ENCODE data around the gene NOP16.

NOP16 gene

GRCh38 chr5:176341325-176342157 is 46.9 kb downstream of the NOP16 start:
- Histone ChIP-seq H3K9ac (ENCODE audit: low read depth, low read length) (no peak overlapping the region), H3K9me3 (ENCODE audit: control insufficient read depth, insufficient read depth, low read length) (no peaks in the 10 kb centered on the region), H3K4me1 (ENCODE audit: control insufficient read depth, insufficient read depth, low read length) (no peaks in the 10 kb centered on the region), H3K4me3 (ENCODE audit: low read depth, low read length) (no peak overlapping the region), H3K27me3 (ENCODE audit: control insufficient read depth, insufficient read depth, low read length) (no peaks in the 10 kb centered on the region), H3K36me3 (ENCODE audit: control insufficient read depth, insufficient read depth, low read length) (no peaks in the 10 kb centered on the region)

- Histone ChIP-seq H3K27me3 (ENCODE audit: control insufficient read depth, insufficient read depth, low read length) (no peaks in the 10 kb centered on the region), H3K4me3 (ENCODE audit: low read depth, low read length) (no peak overlapping the region), H3K9ac (ENCODE audit: low read depth, low read length) (no peak overlapping the region), H3K4me1 (ENCODE audit: control insufficient read depth, insufficient read depth, low read length) (no peaks in the 10 kb centered on the region), H3K36me3 (ENCODE audit: control insufficient read depth, insufficient read depth, low read length) (no peaks in the 10 kb centered on the region), H3K9me3 (ENCODE audit: control insufficient read depth, insufficient read depth, low read length) (no peaks in the 10 kb centered on the region)
Observed at GRCh38 chr5:176339304-176339703, 49.1 kb downstream of the NOP16 start.

GRCh38 chr5:176337913-176338312 is 50.5 kb downstream of the NOP16 start:
- H3K4me3 ChIP-seq (ENCODE audit: low read depth, low read length) = no peak overlapping the region
- H3K9ac ChIP-seq (ENCODE audit: low read depth, low read length) = no peak overlapping the region
- no peaks in the 10 kb centered on the region for H3K36me3 ChIP-seq (ENCODE audit: control insufficient read depth, insufficient read depth, low read length)
- H3K9me3 ChIP-seq (ENCODE audit: control insufficient read depth, insufficient read depth, low read length) = no peaks in the 10 kb centered on the region
- H3K27me3 ChIP-seq (ENCODE audit: control insufficient read depth, insufficient read depth, low read length) = no peaks in the 10 kb centered on the region
- no peaks in the 10 kb centered on the region for H3K4me1 ChIP-seq (ENCODE audit: control insufficient read depth, insufficient read depth, low read length)

DNA sequence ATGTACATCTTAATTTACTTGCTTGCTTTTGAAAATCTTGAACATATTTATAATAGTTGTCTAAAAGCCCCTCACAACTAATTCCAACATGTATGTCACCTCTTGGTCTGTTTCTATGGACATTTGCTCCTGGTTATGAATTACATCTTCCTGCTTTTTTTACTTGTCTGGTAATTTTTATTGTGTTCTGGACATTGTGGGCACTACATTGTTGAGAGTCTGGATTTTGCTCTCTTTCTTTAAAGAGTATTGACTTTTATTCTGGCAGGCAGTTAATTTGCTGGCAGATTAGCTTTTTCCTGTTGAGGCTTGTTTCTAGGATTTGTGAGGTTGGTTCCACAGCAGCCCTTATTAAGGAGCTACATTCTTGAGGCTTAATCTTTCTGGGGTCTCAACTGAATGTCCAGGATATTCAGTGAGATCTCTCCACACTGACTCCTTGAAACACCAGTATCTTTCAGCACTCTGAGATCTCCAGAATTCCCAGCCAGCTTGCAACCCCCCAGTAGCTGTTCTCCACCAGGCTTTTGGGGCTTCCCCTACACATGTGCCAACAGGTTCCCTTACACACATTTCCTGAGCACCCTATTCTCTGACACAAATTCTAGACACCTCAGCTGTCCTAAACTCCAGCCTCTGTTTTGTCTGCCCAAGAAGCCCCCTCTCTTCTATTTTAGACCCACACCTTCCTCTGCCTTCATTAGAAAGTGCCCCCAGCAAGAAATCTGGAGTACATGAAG is 54.2 kb downstream of the NOP16 start:
- no peak overlapping the region for H3K9ac ChIP-seq (ENCODE audit: low read depth, low read length)
- H3K27me3 ChIP-seq (ENCODE audit: control insufficient read depth, insufficient read depth, low read length) = no peaks in the 10 kb centered on the region
- H3K4me3 ChIP-seq (ENCODE audit: low read depth, low read length) = no peak overlapping the region
- no peaks in the 10 kb centered on the region for H3K4me1 ChIP-seq (ENCODE audit: control insufficient read depth, insufficient read depth, low read length)
- no peaks in the 10 kb centered on the region for H3K36me3 ChIP-seq (ENCODE audit: control insufficient read depth, insufficient read depth, low read length)
- H3K9me3 ChIP-seq (ENCODE audit: control insufficient read depth, insufficient read depth, low read length) = no peaks in the 10 kb centered on the region

Data from iPS-15b (cell line).